ENCODE measurements around the gene PDK1.

The PDK1 gene

GRCh38 chr2:172623249-172623965, 67.5 kb downstream of the PDK1 start:
- POLR2A ChIA-PET: no interaction called here
- no peak for DNase-seq (ENCODE audit: extremely low spot score)
- CTCF ChIA-PET: no interaction called here
- TF ChIP-seq ZNF384 (IDR thresholded peaks at IDR 0.05) (no peak), BHLHE40 (IDR thresholded peaks at IDR 0.05; ENCODE audit: borderline replicate concordance) (no peak), LEF1 (IDR thresholded peaks at IDR 0.05; ENCODE audit: borderline replicate concordance) (no peak), ARNT (IDR thresholded peaks at IDR 0.05) (no peak), L3MBTL2 (conservative IDR thresholded peaks at IDR 0.05) (no peak), FOXA1 (IDR thresholded peaks at IDR 0.05) (no peak), FOXK2 (IDR thresholded peaks at IDR 0.05) (no peak), HDGF (IDR thresholded peaks at IDR 0.05; ENCODE audit: borderline replicate concordance) (no peak), ELF4 (IDR thresholded peaks at IDR 0.05) (no peak), FOXM1 (IDR thresholded peaks at IDR 0.05; ENCODE audit: borderline replicate concordance) (no peak), TARDBP (IDR thresholded peaks at IDR 0.05) (no peak), SP1 (IDR thresholded peaks at IDR 0.05) (no peak), SUZ12 (IDR thresholded peaks at IDR 0.05) (no peak), NFRKB (IDR thresholded peaks at IDR 0.05) (no peak), CTBP1 (IDR thresholded peaks at IDR 0.05; ENCODE audit: borderline replicate concordance) (no peak)
- TF ChIP-seq, protein P1, sequence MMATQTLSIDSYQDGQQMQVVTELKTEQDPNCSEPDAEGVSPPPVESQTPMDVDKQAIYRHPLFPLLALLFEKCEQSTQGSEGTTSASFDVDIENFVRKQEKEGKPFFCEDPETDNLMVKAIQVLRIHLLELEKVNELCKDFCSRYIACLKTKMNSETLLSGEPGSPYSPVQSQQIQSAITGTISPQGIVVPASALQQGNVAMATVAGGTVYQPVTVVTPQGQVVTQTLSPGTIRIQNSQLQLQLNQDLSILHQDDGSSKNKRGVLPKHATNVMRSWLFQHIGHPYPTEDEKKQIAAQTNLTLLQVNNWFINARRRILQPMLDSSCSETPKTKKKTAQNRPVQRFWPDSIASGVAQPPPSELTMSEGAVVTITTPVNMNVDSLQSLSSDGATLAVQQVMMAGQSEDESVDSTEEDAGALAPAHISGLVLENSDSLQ (IDR thresholded peaks at IDR 0.05): no peak

GRCh38 chr2:172624996-172625395, 69.1 kb downstream of the PDK1 start:
- no peak for DNase-seq (ENCODE audit: extremely low spot score)
- TF ChIP-seq ZNF384 (IDR thresholded peaks at IDR 0.05) (no peak), TARDBP (IDR thresholded peaks at IDR 0.05) (no peak), BHLHE40 (IDR thresholded peaks at IDR 0.05; ENCODE audit: borderline replicate concordance) (no peak)
- TF ChIP-seq, protein P1 (IDR thresholded peaks at IDR 0.05): no peak
- ChIA-PET CTCF (no interaction called here), POLR2A (no interaction called here)

GRCh38 chr2:172627181-172627580, 71.3 kb downstream of the PDK1 start:
- CTCF ChIA-PET: no interaction called here

GRCh38 chr2:172628085-172628484, 72.2 kb downstream of the PDK1 start:
- TF ChIP-seq, protein P1 (IDR thresholded peaks at IDR 0.05): peak; percentile 32; the same call in 1 of the 2 replicates
- no peak for TF ChIP-seq SP1 (IDR thresholded peaks at IDR 0.05)
- POLR2A ChIA-PET: no interaction called here
- CTCF ChIA-PET: interaction anchor here (0.6 kb wide), 1 partner anchor 83 kb away, joined by 3 read pairs; no protein-coding TSS in a partner anchor
- DNase-seq (ENCODE audit: extremely low spot score): no peak

More at GRCh38 chr2:172627181-172627580, 71.3 kb downstream of the PDK1 start:
- DNase-seq (ENCODE audit: extremely low spot score): no peak
- POLR2A ChIA-PET: no interaction called here
- TF ChIP-seq L3MBTL2 (conservative IDR thresholded peaks at IDR 0.05) (no peak), TARDBP (IDR thresholded peaks at IDR 0.05) (no peak), LEF1 (IDR thresholded peaks at IDR 0.05; ENCODE audit: borderline replicate concordance) (no peak), NFRKB (IDR thresholded peaks at IDR 0.05) (no peak), CTBP1 (IDR thresholded peaks at IDR 0.05; ENCODE audit: borderline replicate concordance) (no peak), SP1 (IDR thresholded peaks at IDR 0.05) (no peak), FOXA1 (IDR thresholded peaks at IDR 0.05) (no peak), ELF4 (IDR thresholded peaks at IDR 0.05) (no peak)

GRCh38 chr2:172629586-172629985, 73.7 kb downstream of the PDK1 start:
- CTCF ChIA-PET: no interaction called here
- no peak for DNase-seq (ENCODE audit: extremely low spot score)
- TF ChIP-seq, protein P1 (IDR thresholded peaks at IDR 0.05): no peak
- no peak for TF ChIP-seq BHLHE40 (IDR thresholded peaks at IDR 0.05; ENCODE audit: borderline replicate concordance)
- no peak for TF ChIP-seq NFRKB (IDR thresholded peaks at IDR 0.05)
- TF ChIP-seq L3MBTL2 (conservative IDR thresholded peaks at IDR 0.05): no peak
- no peak for TF ChIP-seq HDGF (IDR thresholded peaks at IDR 0.05; ENCODE audit: borderline replicate concordance)
- TF ChIP-seq SUZ12 (IDR thresholded peaks at IDR 0.05): no peak
- no peak for TF ChIP-seq LEF1 (IDR thresholded peaks at IDR 0.05; ENCODE audit: borderline replicate concordance)
- POLR2A ChIA-PET: no interaction called here

DNA sequence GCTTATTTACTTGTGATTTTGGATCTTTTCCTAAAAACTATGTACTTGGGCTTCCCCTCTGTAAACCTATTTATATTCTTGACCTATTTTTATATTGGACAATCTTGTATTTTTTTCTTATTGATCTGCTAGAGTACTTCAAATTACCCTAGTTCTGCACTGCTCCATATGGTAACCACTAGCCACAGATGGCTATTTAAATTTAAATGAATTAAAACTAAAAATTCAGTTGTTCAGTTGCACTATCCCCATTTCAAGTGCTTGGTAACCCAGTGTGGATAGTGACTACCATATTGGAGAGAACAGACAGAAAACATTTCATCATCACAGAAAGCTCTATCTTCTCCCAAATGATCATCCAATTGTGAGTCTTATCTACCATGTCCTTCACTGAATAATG, 74.3 kb downstream of the PDK1 start:
- TF ChIP-seq LEF1 (IDR thresholded peaks at IDR 0.05; ENCODE audit: borderline replicate concordance) (no peak), L3MBTL2 (conservative IDR thresholded peaks at IDR 0.05) (no peak), HDGF (IDR thresholded peaks at IDR 0.05; ENCODE audit: borderline replicate concordance) (no peak), FOXK2 (IDR thresholded peaks at IDR 0.05) (no peak), FOXA1 (IDR thresholded peaks at IDR 0.05) (no peak), ARNT (IDR thresholded peaks at IDR 0.05) (no peak)
- ChIA-PET CTCF (no interaction called here), POLR2A (no interaction called here)

More for the DNA sequence above, 74.3 kb downstream of the PDK1 start:
- DNase-seq (ENCODE audit: extremely low spot score): no peak
